HCT116 (cell line): Measurements from ENCODE around the gene TBX3. TPM values are rescaled to one million over a fixed set of nuclear protein-coding genes. Genes with fewer than 3 reads are reported as not detected.

Experiments
- ATAC-seq: fragments of 200-7000 bp; cut with Tn5 transposase; 2 replicates; pipeline ENCODE4 v1.9.1; 2020; ENCODE audit warnings: mild to moderate bottlenecking, moderate library complexity
- BruUV-seq: library from RNA; stranded (reverse); fragments of 400-500 nt; replicated peaks from 2 replicates; lab custom pipeline; 2021; lab: Mats Ljungman, UMichigan
- CTCF ChIA-PET: fragments of 300-600 bp; sonication (Branson Sonifier 250); formaldehyde crosslinking; loops from one replicate; lab custom pipeline; 2021; ENCODE audit warnings: antibody characterized with exemption; lab: Charles Lee
- POLR2A ChIA-PET: fragments of 300-600, 350-600 bp; sonication (Branson Sonifier 250); formaldehyde crosslinking; loops from one replicate; lab custom pipeline; 2021; ENCODE audit warnings: antibody characterized with exemption; lab: Charles Lee
- RAD21 ChIA-PET, 2 experiments: fragments of 300-600 bp; sonication (Branson Sonifier 250); formaldehyde crosslinking; loops; one replicate each; lab custom pipeline; 2023; ENCODE audit warnings: low total read pairs in 2 of 2; ENCODE audit not compliant: uncharacterized antibody in 2 of 2, unreplicated experiment in 2 of 2, low non-redundant PET in 1 of 2; lab: Charles Lee
- DNase-seq: peaks from one replicate; pipeline ENCODE4 v3.0.0-alpha.2; 2010; ENCODE audit warnings: low read depth, low spot score
- H2AFZ ChIP-seq: fragments of 200-600 bp; shearing (Covaris generic), sonication (generic); 2 replicates; pipeline ENCODE4 v1.6.1; 2017; ENCODE audit warnings: low read depth, mixed run types, mixed read lengths, antibody characterized with exemption, low read length; ENCODE audit not compliant: poor library complexity, severe bottlenecking
- H3K27ac ChIP-seq: 2 replicates; pipeline ENCODE4 v1.5.1; 2012; ENCODE audit warnings: low read depth, low read length
- H3K27me3 ChIP-seq: fragments of 200-600 bp; sonication (generic); 2 replicates; pipeline ENCODE4 v1.6.1; 2016; ENCODE audit warnings: mixed run types, low read length, mixed read lengths; ENCODE audit not compliant: insufficient read depth
- H3K36me3 ChIP-seq, 2 experiments: fragments of 200-500 bp in 1 of 2; fragments of 200-600 bp in 1 of 2; sonication (Bioruptor generic) in 1 of 2; sonication (generic) in 1 of 2; 2 replicates each; pipeline versions ENCODE4 v1.5.1 to v1.6.1; 2014 to 2016; ENCODE audit warnings: low read length in 2 of 2, inconsistent platforms in 1 of 2, mixed read lengths in 1 of 2, mixed run types in 1 of 2; ENCODE audit not compliant: insufficient read depth in 2 of 2, control insufficient read depth in 1 of 2
- H3K4me1 ChIP-seq, 2 experiments: fragments of 200-600 bp in 1 of 2; sonication (generic) in 1 of 2; 2 replicates each; pipeline versions ENCODE4 v1.5.1 to v1.6.1; 2012 to 2017; ENCODE audit warnings: low read length in 2 of 2, inconsistent platforms in 1 of 2, mild to moderate bottlenecking in 1 of 2, mixed read lengths in 1 of 2, mixed run types in 1 of 2, moderate library complexity in 1 of 2; ENCODE audit not compliant: insufficient read depth in 2 of 2, control insufficient read depth in 1 of 2
- H3K4me2 ChIP-seq: fragments of 200-600 bp; sonication (generic); 2 replicates; pipeline ENCODE4 v1.6.1; 2017; ENCODE audit warnings: mixed run types, low read length, mixed read lengths
- H3K4me3 ChIP-seq, 2 experiments: fragments of 200-600 bp in 1 of 2; sonication (generic) in 1 of 2; replicated peaks in 1 of 2; 2 replicates each; pipeline ENCODE4 v1.5.1; 2011 to 2016; ENCODE audit warnings: low read length in 2 of 2, control low read depth in 1 of 2, low read depth in 1 of 2, mild to moderate bottlenecking in 1 of 2, mixed read lengths in 1 of 2, mixed run types in 1 of 2
- H3K79me2 ChIP-seq: fragments of 200-600 bp; sonication (generic); 2 replicates; pipeline ENCODE4 v1.6.1; 2017; ENCODE audit warnings: mild to moderate bottlenecking, mixed run types, low read length, moderate library complexity, mixed read lengths; ENCODE audit not compliant: insufficient read depth
- H3K9ac ChIP-seq: fragments of 200-600 bp; sonication (generic); 2 replicates; pipeline ENCODE4 v1.6.1; 2016; ENCODE audit warnings: low read length, mixed read lengths
- H3K9me2 ChIP-seq: fragments of 200-600 bp; sonication (generic), shearing (Covaris generic); 2 replicates; pipeline ENCODE4 v1.6.1; 2017; ENCODE audit warnings: mixed run types, mild to moderate bottlenecking, moderate library complexity; ENCODE audit not compliant: insufficient read depth
- H3K9me3 ChIP-seq, 2 experiments: fragments of 200-500 bp in 1 of 2; fragments of 200-600 bp in 1 of 2; sonication (Bioruptor generic) in 1 of 2; sonication (generic) in 1 of 2; 2 replicates each; pipeline ENCODE4 v1.6.1; 2014 to 2017; ENCODE audit warnings: low read length in 2 of 2, mixed read lengths in 2 of 2, inconsistent platforms in 1 of 2, low read depth in 1 of 2, mild to moderate bottlenecking in 1 of 2, mixed run types in 1 of 2, moderate library complexity in 1 of 2; ENCODE audit not compliant: control insufficient read depth in 1 of 2, insufficient read depth in 1 of 2
- H4K20me1 ChIP-seq: fragments of 200-600 bp; sonication (generic), shearing (Covaris generic); 2 replicates; pipeline ENCODE4 v1.6.1; 2017; ENCODE audit warnings: mixed run types, mild to moderate bottlenecking, moderate library complexity; ENCODE audit not compliant: insufficient read depth
- EZH2 ChIP-seq: fragments of 200-600 bp; sonication (generic); IDR thresholded peaks from 2 replicates; pipeline ENCODE4 v1.6.1; 2017; ENCODE audit warnings: antibody characterized with exemption, mixed run types
- POLR2AphosphoS5 ChIP-seq: IDR thresholded peaks from 2 replicates; pipeline ENCODE4 v1.6.1; 2011; ENCODE audit warnings: mild to moderate bottlenecking, low read depth, low read length, moderate library complexity
- RAD21 ChIP-seq: IDR thresholded peaks from 2 replicates; pipeline ENCODE4 v1.6.1; 2012; ENCODE audit warnings: low read depth, mild to moderate bottlenecking
- SIN3A ChIP-seq: IDR thresholded peaks from 2 replicates; pipeline ENCODE4 v1.6.1; 2012; ENCODE audit warnings: low read depth
- intact Hi-C: fragments of 100-400 bp; cut with micrococcal nuclease; formaldehyde crosslinking; loops from 2 replicates; pipeline ENCODE4 v1.10.0; 2022
- total RNA-seq: library from RNA; stranded (reverse); gene quantifications from one replicate; pipeline ENCODE4 v1.2.1, GENCODE V29; 2021; ENCODE audit not compliant: unreplicated experiment

The TBX3 gene
- total RNA-seq, 1 experiment from 2014 or later = 12.8 TPM

DNA sequence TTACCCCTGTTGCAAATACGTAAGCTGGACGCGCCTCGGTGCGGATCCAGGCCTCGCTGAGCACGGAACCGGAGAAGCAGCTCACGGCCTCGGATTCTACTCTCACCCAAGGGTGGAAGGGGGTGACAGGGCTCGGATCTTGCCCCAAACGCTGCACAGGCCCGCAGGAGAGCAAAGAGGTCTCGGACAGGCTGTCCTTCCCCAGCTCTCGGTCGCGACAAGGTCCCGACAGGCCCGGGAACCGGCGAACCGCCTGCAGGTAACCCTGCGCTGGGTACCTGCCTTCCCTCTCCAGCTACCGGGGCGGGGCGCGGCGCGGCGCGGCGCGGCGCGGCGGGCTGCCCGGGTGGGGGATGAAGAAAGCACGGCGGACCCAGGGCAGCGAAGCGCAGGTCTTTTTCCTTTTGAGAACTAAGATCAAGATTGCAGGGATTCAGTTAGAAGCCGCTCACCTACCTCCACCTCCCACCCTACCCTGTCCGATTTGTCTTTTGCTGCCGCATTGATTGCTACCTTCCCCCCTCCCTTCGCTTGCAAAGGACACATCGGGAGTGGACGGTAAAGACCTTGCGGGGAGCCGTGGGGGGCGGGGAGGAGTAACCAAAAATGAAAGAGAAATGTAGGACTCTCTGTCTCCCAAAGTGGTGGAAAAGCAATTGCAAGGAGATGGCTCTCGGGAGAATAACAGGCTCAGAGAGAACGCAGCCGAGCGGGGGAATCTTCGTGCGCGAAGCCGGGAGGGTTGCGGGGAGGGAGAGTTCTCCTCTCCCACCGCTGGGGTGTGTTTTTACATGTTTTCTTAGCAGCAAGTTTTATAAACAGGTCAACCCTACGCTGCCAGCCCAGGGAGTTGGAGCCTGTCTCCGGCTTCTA is 8.4 kb upstream of the TBX3 start:
- ChIA-PET RAD21 (no interaction called here), CTCF (no interaction called here), POLR2A (interaction anchor here (0.6 kb wide), 1 partner anchor 1180 kb away, joined by 3 read pairs; no protein-coding TSS in a partner anchor)
- Histone ChIP-seq H3K4me1 (no peaks in the 10 kb centered on the region), H3K9me3 (no peaks in the 10 kb centered on the region), H3K27me3 (peaks cover 38% of the 10 kb centered on the region), H3K9me2 (no peaks in the 10 kb centered on the region), H3K79me2 (no peaks in the 10 kb centered on the region), H3K27ac (no peak overlapping the region), H3K9ac (no peak overlapping the region), H3K36me3 (no peaks in the 10 kb centered on the region), H4K20me1 (no peaks in the 10 kb centered on the region), H3K4me3 (no peak overlapping the region), H3K4me2 (no peak overlapping the region), H2AFZ (no peak overlapping the region)
- DNase-seq (no peak), ATAC-seq (no peak)
- no TSS peak for BruUV-seq
- intact Hi-C loops = no loop called here
- TF ChIP-seq EZH2 (no peak), RAD21 (no peak), POLR2AphosphoS5 (no peak)

DNA sequence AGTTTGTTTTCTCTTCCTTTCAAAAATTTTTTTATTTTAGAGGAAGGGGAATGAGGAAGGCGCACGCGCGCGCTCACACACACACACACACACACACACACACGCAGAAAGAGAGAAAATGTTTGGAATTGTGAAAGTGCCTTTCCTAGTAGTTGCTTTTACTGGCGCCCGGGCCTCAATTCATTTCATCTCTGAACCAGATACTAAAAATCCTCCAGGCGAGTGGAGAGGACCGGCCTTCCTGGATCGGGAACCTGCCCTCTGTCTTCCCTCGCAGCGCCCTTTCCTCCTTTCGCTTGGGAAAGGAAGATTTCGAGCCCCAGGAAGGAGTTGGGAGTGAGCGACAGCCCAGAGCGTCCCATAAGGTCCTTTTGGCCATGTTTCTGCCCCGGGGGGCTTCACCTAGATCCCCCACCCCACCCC is 7.8 kb upstream of the TBX3 start:
- Histone ChIP-seq H2AFZ (no peak overlapping the region), H3K4me2 (no peak overlapping the region), H3K79me2 (no peaks in the 10 kb centered on the region), H3K4me3 (no peak overlapping the region), H3K4me1 (no peaks in the 10 kb centered on the region), H3K9me2 (no peaks in the 10 kb centered on the region), H3K27me3 (peaks cover 38% of the 10 kb centered on the region), H3K9me3 (no peaks in the 10 kb centered on the region), H3K9ac (no peak overlapping the region), H3K27ac (no peak overlapping the region), H3K36me3 (no peaks in the 10 kb centered on the region), H4K20me1 (no peaks in the 10 kb centered on the region)
- TF ChIP-seq SIN3A = no peak
- RAD21 ChIA-PET = no interaction called here
- POLR2A ChIA-PET = interaction anchor here (0.6 kb wide), 1 partner anchor 1181 kb away, joined by 3 read pairs; no protein-coding TSS in a partner anchor
- CTCF ChIA-PET = no interaction called here
- DNase-seq (no peak), ATAC-seq (no peak)
- no TSS peak for BruUV-seq
- intact Hi-C loops = no loop called here
